ENCODE results near the gene BCLAF3. TPM values are rescaled to one million over a fixed set of nuclear protein-coding genes. Genes with fewer than 3 reads are reported as not detected.

BCLAF3 gene
- total RNA-seq, 2 donors from 2014 or later = 9.5 to 10.5 TPM

- DNase-seq (ENCODE audit: low spot score) (no peak), ATAC-seq (ENCODE audit: insufficient number of reproducible peaks, low FRiP score, low read depth) (no peak)
- Histone ChIP-seq H3K9me3 (no peaks in the 10 kb centered on the region), H3K27ac (no peak overlapping the region), H3K4me3 (no peak overlapping the region), H3K36me3 (no peaks in the 10 kb centered on the region), H3K27me3 (replicated peaks; ENCODE audit: insufficient read depth) (no peaks in the 10 kb centered on the region), H3K4me1 (ENCODE audit: control insufficient read depth in 1 of 2, low read depth in 2 of 2) (peaks cover 0 to 4% of the 10 kb centered on the region in 2 donors)
- TF ChIP-seq CTCF (IDR thresholded peaks at IDR 0.05) = no peak
These were observed 29.9 kb downstream of the BCLAF3 start for GRCh38 chrX:19960913-19961312.

- DNase-seq (ENCODE audit: low spot score) (no peak), ATAC-seq (ENCODE audit: insufficient number of reproducible peaks, low FRiP score, low read depth) (no peak)
- Histone ChIP-seq H3K27ac (no peak overlapping the region), H3K4me3 (no peak overlapping the region), H3K9me3 (no peaks in the 10 kb centered on the region), H3K27me3 (replicated peaks; ENCODE audit: insufficient read depth) (no peaks in the 10 kb centered on the region), H3K36me3 (no peaks in the 10 kb centered on the region), H3K4me1 (ENCODE audit: control insufficient read depth in 1 of 2, low read depth in 2 of 2) (peaks cover 0 to 14% of the 10 kb centered on the region in 2 donors)
- no peak for TF ChIP-seq CTCF (IDR thresholded peaks at IDR 0.05)
These were observed 32.0 kb downstream of the BCLAF3 start for GRCh38 chrX:19958552-19959486.

- Histone ChIP-seq H3K27me3 (replicated peaks; ENCODE audit: insufficient read depth) (no peaks in the 10 kb centered on the region), H3K4me3 (no peak overlapping the region), H3K9me3 (no peaks in the 10 kb centered on the region), H3K27ac (no peak overlapping the region), H3K4me1 (ENCODE audit: control insufficient read depth in 1 of 2, low read depth in 2 of 2) (peaks cover 0 to 14% of the 10 kb centered on the region in 2 donors), H3K36me3 (no peaks in the 10 kb centered on the region)
- DNase-seq (ENCODE audit: low spot score) (no peak), ATAC-seq (ENCODE audit: insufficient number of reproducible peaks, low FRiP score, low read depth) (no peak)
- TF ChIP-seq CTCF (IDR thresholded peaks at IDR 0.05) = no peak
These were observed 33.9 kb downstream of the BCLAF3 start for GRCh38 chrX:19956923-19957322.

- H3K4me3 ChIP-seq = no peak overlapping the region
These were observed 34.6 kb downstream of the BCLAF3 start for GRCh38 chrX:19956306-19956705.

More at GRCh38 chrX:19956306-19956705, 34.6 kb downstream of the BCLAF3 start:
- H3K36me3 ChIP-seq = no peaks in the 10 kb centered on the region
- H3K4me1 ChIP-seq (ENCODE audit: control insufficient read depth in 1 of 2, low read depth in 2 of 2) = peaks cover 0 to 14% of the 10 kb centered on the region in 2 donors
- H3K27ac ChIP-seq = no peak overlapping the region
- DNase-seq (ENCODE audit: low spot score) (no peak), ATAC-seq (ENCODE audit: insufficient number of reproducible peaks, low FRiP score, low read depth) (no peak)
- TF ChIP-seq CTCF (IDR thresholded peaks at IDR 0.05) = no peak
- H3K27me3 ChIP-seq (replicated peaks; ENCODE audit: insufficient read depth) = no peaks in the 10 kb centered on the region
- H3K9me3 ChIP-seq = no peaks in the 10 kb centered on the region
